ENCODE data around the gene POTEF.
"Not testable (repeated sequence)": the region's sequence is repeated elsewhere in the genome, so short reads cannot be mapped to it uniquely, and the experiment has no call there.

DNA sequence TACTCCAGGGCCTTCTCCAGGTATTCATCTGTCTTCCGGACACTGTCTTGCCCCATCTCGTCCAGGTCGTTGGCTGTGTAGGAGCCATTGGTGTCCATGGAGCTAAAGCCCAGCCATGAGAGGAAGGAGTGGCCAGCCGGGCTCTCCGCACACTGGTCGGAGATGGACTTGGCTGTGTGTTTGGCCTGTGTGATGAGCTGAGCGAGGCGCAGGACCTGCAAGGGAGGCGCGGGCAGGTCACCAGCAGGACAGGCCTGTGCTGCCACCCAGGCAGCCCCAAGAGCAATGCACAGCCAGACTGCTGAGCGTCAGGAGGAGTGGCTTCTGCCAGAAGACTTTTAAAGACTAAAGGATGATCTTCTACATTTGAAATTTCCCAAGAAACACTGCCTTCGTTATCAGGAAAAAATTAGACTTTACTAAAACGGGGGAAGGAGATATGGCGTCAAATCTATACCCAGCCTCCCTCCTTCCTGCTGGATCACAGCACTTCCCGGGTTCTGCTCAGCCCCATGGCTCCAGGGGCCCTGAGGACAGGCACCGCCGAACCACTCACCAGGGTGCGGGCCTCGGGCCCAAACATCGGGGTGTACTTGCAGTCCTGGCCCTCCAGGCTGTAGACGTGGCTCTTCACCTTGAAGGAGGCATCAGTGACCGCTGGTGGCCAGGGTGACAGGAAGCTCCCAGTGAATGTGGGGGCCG, 24.9 kb upstream of the POTEF start:
- not testable (repeated sequence) for TF ChIP-seq CTCF, POLR2A (IDR thresholded peaks at IDR 0.05)
